Osteoblast (primary cell): ENCODE results near the gene RBBP4. TPM values are rescaled to one million over a fixed set of nuclear protein-coding genes. Genes with fewer than 3 reads are reported as not detected.
A peak's percentile ranks its signal among the peaks of the same experiment; 100 is the strongest.

Experiments used
- DNase-seq: peaks from one replicate; pipeline ENCODE4 v3.0.0; 2011; ENCODE audit warnings: low spot score, mixed read lengths; ENCODE audit not compliant: insufficient read length; ENCODE audit errors: missing footprints
- H2AFZ ChIP-seq: 2 replicates; pipeline ENCODE4 v1.6.0; 2011; ENCODE audit warnings: mild to moderate bottlenecking, low read length
- H3K27ac ChIP-seq: 2 replicates; pipeline ENCODE4 v1.5.1; 2011; ENCODE audit warnings: mild to moderate bottlenecking, low read depth, low read length, moderate library complexity
- H3K27me3 ChIP-seq: 2 replicates; pipeline ENCODE4 v1.6.0; 2012; ENCODE audit warnings: mild to moderate bottlenecking, control low read depth, inconsistent platforms, low read length, moderate library complexity; ENCODE audit not compliant: insufficient read depth
- H3K36me3 ChIP-seq: 2 replicates; pipeline ENCODE4 v1.5.1; 2011; ENCODE audit warnings: mild to moderate bottlenecking, low read length, control low read depth, moderate library complexity; ENCODE audit not compliant: insufficient read depth
- H3K4me1 ChIP-seq: 2 replicates; pipeline ENCODE4 v1.5.1; 2011; ENCODE audit warnings: mild to moderate bottlenecking, low read length, control low read depth, moderate library complexity; ENCODE audit not compliant: insufficient read depth
- H3K4me2 ChIP-seq: 2 replicates; pipeline ENCODE4 v1.6.0; 2011; ENCODE audit warnings: mild to moderate bottlenecking, low read length; ENCODE audit not compliant: insufficient read depth
- H3K4me3 ChIP-seq: fragments of 200-600 bp; sonication (generic); 3 replicates; pipeline ENCODE4 v1.5.1; 2012; ENCODE audit warnings: mild to moderate bottlenecking, low read length, inconsistent platforms; ENCODE audit not compliant: insufficient read depth
- H3K79me2 ChIP-seq: 2 replicates; pipeline ENCODE4 v1.6.0; 2012; ENCODE audit warnings: mild to moderate bottlenecking, low read length, control low read depth, inconsistent platforms; ENCODE audit not compliant: insufficient read depth
- H3K9me3 ChIP-seq: 2 replicates; pipeline ENCODE4 v1.5.1; 2011; ENCODE audit warnings: low read depth, low read length, control low read depth
- H4K20me1 ChIP-seq: 2 replicates; pipeline ENCODE4 v1.6.0; 2012; ENCODE audit warnings: mild to moderate bottlenecking, low read length, control low read depth; ENCODE audit not compliant: insufficient read depth
- total RNA-seq: library from RNA; depleted of rRNA; stranded (reverse); fragments of >200 nt; gene quantifications from 2 replicates; pipeline ENCODE4 v1.2.3, GENCODE V29; 2012
- TF ChIP-seq, protein P1 (sequence below): IDR thresholded peaks from 2 replicates; pipeline ENCODE4 v1.5.1; 2011; ENCODE audit warnings: mild to moderate bottlenecking, low read depth, low read length, moderate library complexity; ENCODE audit errors: extremely low read depth

RBBP4 gene
- total RNA-seq, 1 donor, result 111 TPM

DNA sequence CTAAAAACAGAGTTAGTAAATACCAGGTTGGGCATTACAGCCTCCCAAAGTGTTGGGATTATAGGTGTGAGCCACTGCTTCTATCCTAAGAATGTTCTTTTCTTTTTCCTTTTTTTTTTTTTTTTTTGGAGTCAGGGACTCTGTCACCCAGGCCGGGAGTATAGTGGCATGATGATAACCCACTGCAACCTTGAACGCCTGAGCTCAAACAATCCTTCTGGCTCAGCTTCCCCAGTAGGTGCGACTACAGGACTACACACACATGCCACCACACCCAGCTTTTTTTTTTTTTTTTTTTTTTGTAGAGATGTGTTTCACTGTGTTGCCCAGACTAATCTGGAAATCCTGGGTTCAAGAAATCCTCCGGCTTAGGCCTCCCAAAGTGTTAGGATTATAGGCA lies 6.6 kb upstream of the RBBP4 start:
- no peak overlapping the region for H3K4me2 ChIP-seq
- H3K4me3 ChIP-seq, result no peak overlapping the region
- H4K20me1 ChIP-seq, result peaks cover 7% of the 10 kb centered on the region
- H3K79me2 ChIP-seq, result peaks cover 62% of the 10 kb centered on the region
- TF ChIP-seq, protein P1, sequence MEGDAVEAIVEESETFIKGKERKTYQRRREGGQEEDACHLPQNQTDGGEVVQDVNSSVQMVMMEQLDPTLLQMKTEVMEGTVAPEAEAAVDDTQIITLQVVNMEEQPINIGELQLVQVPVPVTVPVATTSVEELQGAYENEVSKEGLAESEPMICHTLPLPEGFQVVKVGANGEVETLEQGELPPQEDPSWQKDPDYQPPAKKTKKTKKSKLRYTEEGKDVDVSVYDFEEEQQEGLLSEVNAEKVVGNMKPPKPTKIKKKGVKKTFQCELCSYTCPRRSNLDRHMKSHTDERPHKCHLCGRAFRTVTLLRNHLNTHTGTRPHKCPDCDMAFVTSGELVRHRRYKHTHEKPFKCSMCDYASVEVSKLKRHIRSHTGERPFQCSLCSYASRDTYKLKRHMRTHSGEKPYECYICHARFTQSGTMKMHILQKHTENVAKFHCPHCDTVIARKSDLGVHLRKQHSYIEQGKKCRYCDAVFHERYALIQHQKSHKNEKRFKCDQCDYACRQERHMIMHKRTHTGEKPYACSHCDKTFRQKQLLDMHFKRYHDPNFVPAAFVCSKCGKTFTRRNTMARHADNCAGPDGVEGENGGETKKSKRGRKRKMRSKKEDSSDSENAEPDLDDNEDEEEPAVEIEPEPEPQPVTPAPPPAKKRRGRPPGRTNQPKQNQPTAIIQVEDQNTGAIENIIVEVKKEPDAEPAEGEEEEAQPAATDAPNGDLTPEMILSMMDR, result no peak
- DNase-seq, result no peak
- H3K36me3 ChIP-seq, result peaks cover 13% of the 10 kb centered on the region
- peaks cover 4% of the 10 kb centered on the region for H3K4me1 ChIP-seq
- no peaks in the 10 kb centered on the region for H3K27me3 ChIP-seq
- no peak overlapping the region for H3K27ac ChIP-seq
- no peaks in the 10 kb centered on the region for H3K9me3 ChIP-seq
- H2AFZ ChIP-seq, result no peak overlapping the region

DNA sequence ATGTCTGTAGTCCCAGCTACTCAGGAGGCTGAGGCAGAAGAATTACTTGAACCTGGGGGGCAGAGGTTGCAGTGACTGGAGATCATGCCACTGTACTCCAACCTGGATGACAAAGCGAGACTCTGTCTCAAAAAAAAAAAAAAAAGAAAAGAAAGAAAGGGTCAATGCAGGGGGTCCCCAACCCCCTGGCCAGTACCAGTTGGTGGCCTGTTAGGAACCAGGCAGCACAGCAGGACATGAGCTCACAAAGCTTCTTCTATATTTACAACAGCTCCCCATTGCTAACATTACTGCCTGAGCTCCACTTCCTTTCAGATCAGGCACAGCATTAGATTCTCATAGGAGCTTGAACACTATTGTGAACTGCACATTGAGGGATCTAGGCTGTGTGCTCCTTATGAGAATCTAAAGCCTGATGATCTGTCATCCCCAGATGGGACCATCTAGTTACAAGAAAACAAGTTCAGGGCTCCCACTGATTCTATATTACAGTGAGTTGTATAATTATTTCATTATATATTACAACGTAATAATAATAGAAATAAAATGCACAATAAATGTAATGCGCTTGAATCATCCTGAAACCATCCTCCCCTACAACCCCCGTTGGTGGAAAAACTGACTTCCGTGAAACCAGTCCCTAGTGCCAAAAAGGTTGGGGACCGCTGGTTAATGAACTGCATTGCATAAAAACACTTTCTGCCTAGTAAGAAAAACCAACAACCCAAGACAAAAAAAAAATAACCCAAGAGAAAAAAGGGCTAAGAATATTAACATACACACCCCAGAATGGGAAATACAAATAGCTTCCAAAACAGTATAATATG lies 3.5 kb upstream of the RBBP4 start:
- Histone ChIP-seq H3K4me2 (peak overlapping the region; percentile 16), H4K20me1 (peaks cover 10% of the 10 kb centered on the region), H3K79me2 (peaks cover 71% of the 10 kb centered on the region), H2AFZ (no peak overlapping the region), H3K27ac (no peak overlapping the region), H3K4me1 (peaks cover 12% of the 10 kb centered on the region), H3K27me3 (no peaks in the 10 kb centered on the region), H3K9me3 (no peaks in the 10 kb centered on the region), H3K4me3 (no peak overlapping the region), H3K36me3 (peaks cover 10% of the 10 kb centered on the region)
- TF ChIP-seq, protein P1, result no peak
- no peak for DNase-seq

DNA sequence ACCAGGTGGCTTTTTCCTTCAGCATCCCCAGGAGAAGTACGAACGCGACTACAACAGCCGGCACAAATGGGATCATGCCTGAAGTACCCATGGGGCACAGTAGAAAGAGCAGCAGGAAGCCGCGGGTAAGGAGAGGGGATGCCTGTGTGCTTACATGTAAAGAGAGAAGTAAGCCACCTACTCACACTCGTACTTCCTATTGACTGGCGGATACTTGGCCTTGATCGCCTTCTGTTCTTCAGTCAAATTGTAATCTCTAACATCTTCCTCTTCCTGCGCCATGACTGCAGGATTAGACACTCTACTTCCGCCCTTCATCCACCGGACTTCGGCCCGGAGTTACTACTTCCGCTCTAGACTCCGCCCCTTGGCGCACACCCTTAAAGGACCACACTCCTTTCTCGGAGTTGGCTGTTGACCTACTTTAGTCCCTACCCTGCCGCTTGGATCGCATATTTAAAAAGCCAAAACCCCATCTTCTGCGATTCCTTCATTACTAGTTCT lies 708 bp upstream of the RBBP4 start, which contains the start of gene ZBTB8OS:
ZBTB8OS (minus strand) TSS at position 303 of the 504 bp plus-strand sequence; CDS start at position 282, 21 bp downstream.
- Histone ChIP-seq H3K27ac (peak within 1 kb of the TSS; percentile 100), H2AFZ (peak within 1 kb of the TSS; percentile 100), H4K20me1 (peaks cover 6% of the 10 kb centered on the region), H3K4me3 (peak within 1 kb of the TSS; percentile 95), H3K4me2 (peak within 1 kb of the TSS; percentile 100), H3K9me3 (no peaks in the 10 kb centered on the region), H3K4me1 (peaks cover 14% of the 10 kb centered on the region), H3K79me2 (peaks cover 78% of the 10 kb centered on the region), H3K27me3 (no peaks in the 10 kb centered on the region), H3K36me3 (peaks cover 22% of the 10 kb centered on the region)
- TF ChIP-seq, protein P1, result no peak
- DNase-seq, result peak; percentile 96

DNA sequence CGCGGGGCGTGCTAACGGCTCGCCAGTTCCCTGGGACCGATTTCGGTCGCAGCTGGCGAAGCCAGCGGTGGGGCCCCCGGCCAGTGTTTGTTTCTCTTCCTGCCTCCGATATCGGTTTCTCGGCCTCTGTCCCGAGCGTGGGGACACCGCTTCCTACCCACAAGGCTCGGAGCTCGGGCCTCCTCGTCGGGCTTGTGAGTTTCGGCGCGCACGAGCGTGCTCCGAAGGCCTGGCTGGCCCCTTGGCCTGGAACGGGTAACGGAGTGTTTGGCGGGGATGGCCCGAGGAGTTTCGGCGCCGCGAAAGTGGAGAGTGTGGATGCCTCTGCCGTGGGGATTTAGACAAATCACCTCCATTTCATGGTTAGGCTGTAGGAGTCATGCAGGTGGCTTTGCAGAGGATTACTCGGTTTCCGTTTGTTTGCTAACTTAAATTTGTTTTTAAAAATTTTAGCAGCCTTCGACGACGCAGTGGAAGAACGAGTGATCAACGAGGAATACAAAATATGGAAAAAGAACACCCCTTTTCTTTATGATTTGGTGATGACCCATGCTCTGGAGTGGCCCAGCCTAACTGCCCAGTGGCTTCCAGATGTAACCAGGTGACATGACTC lies 559 bp downstream of the RBBP4 start:
- Histone ChIP-seq H3K27ac (peak overlapping the region; percentile 100), H3K9me3 (no peaks in the 10 kb centered on the region), H2AFZ (peak overlapping the region; percentile 86), H3K36me3 (peaks cover 25% of the 10 kb centered on the region), H3K4me3 (peak overlapping the region; percentile 95), H3K4me1 (peaks cover 14% of the 10 kb centered on the region), H4K20me1 (peaks cover 9% of the 10 kb centered on the region), H3K4me2 (peak overlapping the region; percentile 100), H3K27me3 (no peaks in the 10 kb centered on the region), H3K79me2 (peaks cover 77% of the 10 kb centered on the region)
- DNase-seq, result peak; percentile 83
- TF ChIP-seq, protein P1, result no peak
